DND-41 (cell line): ENCODE results near the gene TLE4.

ENCODE experiments used
- ATAC-seq: fragments of 200-7000 bp; cut with Tn5 transposase; 3 replicates; pipeline ENCODE4 v1.9.1; 2021; ENCODE audit warnings: low read depth; ENCODE audit not compliant: insufficient read depth
- DNase-seq: peaks from one replicate; pipeline ENCODE4 v3.0.0-alpha.2; 2020
- H2AFZ ChIP-seq: 2 replicates; pipeline ENCODE4 v1.6.0; 2012; ENCODE audit warnings: low read depth, low read length
- H3K27ac ChIP-seq: 2 replicates; pipeline ENCODE4 v1.5.1; 2012; ENCODE audit warnings: low read length, inconsistent platforms
- H3K27me3 ChIP-seq: fragments of 200-600 bp; sonication (generic); 2 replicates; pipeline ENCODE4 v1.6.0; 2012; ENCODE audit warnings: low read length, mild to moderate bottlenecking, inconsistent platforms; ENCODE audit not compliant: insufficient read depth, poor library complexity
- H3K36me3 ChIP-seq: 2 replicates; pipeline ENCODE4 v1.5.1; 2012; ENCODE audit warnings: low read length, inconsistent platforms; ENCODE audit not compliant: insufficient read depth
- H3K4me1 ChIP-seq: 2 replicates; pipeline ENCODE4 v1.5.1; 2012; ENCODE audit warnings: mild to moderate bottlenecking, low read length; ENCODE audit not compliant: insufficient read depth
- H3K4me2 ChIP-seq: 2 replicates; pipeline ENCODE4 v1.6.0; 2012; ENCODE audit warnings: mild to moderate bottlenecking, moderate library complexity, low read length, inconsistent platforms; ENCODE audit not compliant: insufficient read depth
- H3K4me3 ChIP-seq, 2 experiments: fragments of 200-600 bp in 1 of 2; shearing (Covaris generic) in 1 of 2; 2 replicates each; pipeline ENCODE4 v1.5.1; 2012 to 2016; ENCODE audit warnings: inconsistent platforms in 2 of 2, low read length in 2 of 2, mild to moderate bottlenecking in 2 of 2, low read depth in 1 of 2, moderate library complexity in 1 of 2
- H3K79me2 ChIP-seq: 2 replicates; pipeline ENCODE4 v1.6.0; 2012; ENCODE audit warnings: low read length, inconsistent platforms; ENCODE audit not compliant: insufficient read depth
- H3K9ac ChIP-seq: 2 replicates; pipeline ENCODE4 v1.6.0; 2012; ENCODE audit warnings: low read depth, mild to moderate bottlenecking, inconsistent platforms, low read length, moderate library complexity
- H3K9me3 ChIP-seq: 2 replicates; pipeline ENCODE4 v1.5.1; 2012; ENCODE audit warnings: low read length, moderate library complexity, mild to moderate bottlenecking, inconsistent platforms; ENCODE audit not compliant: insufficient read depth, severe bottlenecking
- H4K20me1 ChIP-seq: 2 replicates; pipeline ENCODE4 v1.6.0; 2012; ENCODE audit warnings: low read length; ENCODE audit not compliant: insufficient read depth
- CTCF ChIP-seq: IDR thresholded peaks from 2 replicates; pipeline ENCODE4 v1.5.1; 2012; ENCODE audit warnings: borderline replicate concordance, low read length, moderate library complexity, mild to moderate bottlenecking; ENCODE audit not compliant: poor library complexity, severe bottlenecking; ENCODE audit errors: extremely low read depth
- EZH2 ChIP-seq: IDR thresholded peaks from 3 replicates; pipeline ENCODE4 v1.6.1; 2012; ENCODE audit warnings: borderline replicate concordance, low read depth, mild to moderate bottlenecking, moderate library complexity, low read length, inconsistent platforms; ENCODE audit not compliant: severe bottlenecking

Gene TLE4

GRCh38 chr9:79629721-79630120 lies 58.0 kb downstream of the TLE4 start:
- Histone ChIP-seq H3K79me2 (no peaks in the 10 kb centered on the region), H3K27me3 (no peaks in the 10 kb centered on the region), H3K4me3 (no peak overlapping the region), H3K9ac (no peak overlapping the region), H3K9me3 (no peaks in the 10 kb centered on the region), H3K4me1 (peaks cover under 1% of the 10 kb centered on the region), H3K27ac (no peak overlapping the region), H3K4me2 (no peak overlapping the region), H2AFZ (no peak overlapping the region), H4K20me1 (no peaks in the 10 kb centered on the region), H3K36me3 (no peaks in the 10 kb centered on the region)
- ATAC-seq = no peak
- TF ChIP-seq CTCF (no peak), EZH2 (no peak)
- DNase-seq = no peak

- Histone ChIP-seq H3K9ac (no peak overlapping the region), H3K27ac (no peak overlapping the region), H3K4me3 (no peak overlapping the region), H4K20me1 (no peaks in the 10 kb centered on the region), H3K4me2 (no peak overlapping the region), H3K36me3 (0 out of 2 replicates have a peak, but pooled peaks cover 2% of the 10 kb centered on the region), H3K79me2 (no peaks in the 10 kb centered on the region), H3K27me3 (no peaks in the 10 kb centered on the region), H3K9me3 (no peaks in the 10 kb centered on the region), H3K4me1 (no peaks in the 10 kb centered on the region), H2AFZ (no peak overlapping the region)
- ATAC-seq = no peak
- TF ChIP-seq CTCF = no peak
- TF ChIP-seq EZH2 = no peak
- DNase-seq = no peak
Observed at GRCh38 chr9:79630521-79631403, 59.0 kb downstream of the TLE4 start.

- no peak for DNase-seq
- no peaks in the 10 kb centered on the region for H3K9me3 ChIP-seq
- H3K36me3 ChIP-seq = 0 out of 2 replicates have a peak, but pooled peaks cover 5% of the 10 kb centered on the region
- no peaks in the 10 kb centered on the region for H3K79me2 ChIP-seq
- no peak overlapping the region for H3K9ac ChIP-seq
- no peaks in the 10 kb centered on the region for H3K4me1 ChIP-seq
- no peak for TF ChIP-seq CTCF
- TF ChIP-seq EZH2 = no peak
- no peak overlapping the region for H3K27ac ChIP-seq
- H2AFZ ChIP-seq = no peak overlapping the region
- H3K4me3 ChIP-seq = no peak overlapping the region
- H3K4me2 ChIP-seq = no peak overlapping the region
- no peak for ATAC-seq
- no peaks in the 10 kb centered on the region for H3K27me3 ChIP-seq
- no peaks in the 10 kb centered on the region; the same call in 1 of the 2 replicates for H4K20me1 ChIP-seq
Observed at GRCh38 chr9:79632060-79632459, 60.3 kb downstream of the TLE4 start.
